Activated naive CD8-positive, alpha-beta T cell treated with anti-CD3 and anti-CD28 coated beads, Interleukin-2, amount 10 ng/mL, durations not matched to agents 7 days and 5 days (primary cell): ENCODE results near the gene OSGEP. TPM values are rescaled to one million over a fixed set of nuclear protein-coding genes. Genes with fewer than 3 reads are reported as not detected.

Experiments
- ATAC-seq: fragments of 150-1000 bp; cut with Tn5 transposase; one replicate; pipeline ENCODE4 v1.10.0; 2021; ENCODE audit warnings: low read depth, moderate library complexity
- POLR2A ChIA-PET: fragments of 350-600 bp; sonication (Branson Sonifier 250); formaldehyde crosslinking; loops from one replicate; lab custom pipeline; 2021; ENCODE audit warnings: antibody characterized with exemption; lab: Charles Lee
- DNase-seq: peaks from one replicate; pipeline ENCODE4 v3.0.0; 2021
- H3K27ac Mint-ChIP-seq: one replicate; pipeline ENCODE4 v1.8.0; 2022; ENCODE audit warnings: mild to moderate bottlenecking, mixed read lengths
- H3K27me3 Mint-ChIP-seq: one replicate; pipeline ENCODE4 v1.8.0; 2022; ENCODE audit warnings: mild to moderate bottlenecking, moderate library complexity, mixed read lengths
- H3K36me3 Mint-ChIP-seq: one replicate; pipeline ENCODE4 v1.8.0; 2021; ENCODE audit warnings: mild to moderate bottlenecking, mixed read lengths
- H3K4me1 Mint-ChIP-seq: one replicate; pipeline ENCODE4 v1.8.0; 2021; ENCODE audit warnings: mixed read lengths
- H3K4me3 Mint-ChIP-seq: one replicate; pipeline ENCODE4 v1.8.0; 2022; ENCODE audit warnings: mild to moderate bottlenecking, moderate library complexity, mixed read lengths
- H3K9me3 Mint-ChIP-seq: one replicate; pipeline ENCODE4 v1.8.0; 2021; ENCODE audit warnings: mixed read lengths
- total RNA-seq, 2 experiments: library from RNA; stranded (reverse); gene quantifications; one replicate each; pipeline ENCODE4 v1.2.3, GENCODE V29; 2021

The OSGEP gene
- total RNA-seq, 2 experiments from 2014 or later: 63.5 to 65.3 TPM

- Mint-ChIP-seq H3K27ac (no peak overlapping the region), H3K4me1 (peaks cover 12% of the 10 kb centered on the region), H3K27me3 (no peaks in the 10 kb centered on the region), H3K4me3 (no peak overlapping the region), H3K9me3 (no peaks in the 10 kb centered on the region), H3K36me3 (peaks cover 25% of the 10 kb centered on the region)
- POLR2A ChIA-PET: no interaction called here
- ATAC-seq (no peak), DNase-seq (no peak)
Observed at GRCh38 chr14:20397511-20397910, 57.1 kb downstream of the OSGEP start.

Other genes starting within 250 kb of the OSGEP start
- gene OR11H6, start 231.1 kb downstream of the OSGEP start, total RNA-seq: not detected
- gene OR11H7, start 225.8 kb downstream of the OSGEP start, total RNA-seq: not detected
- gene OR11H4, start 215.5 kb downstream of the OSGEP start, total RNA-seq: not detected
- gene TTC5, start 148.9 kb downstream of the OSGEP start, total RNA-seq: 10 to 100 TPM; 21.9 to 22.2 TPM
- gene CCNB1IP1, start 121.5 kb downstream of the OSGEP start, total RNA-seq: 10 to 100 TPM; 35.0 to 39.5 TPM
- gene PARP2, start 111.2 kb downstream of the OSGEP start, total RNA-seq: 10 to 100 TPM; 28.3 to 32.7 TPM
- 10 to 100 TPM; 57.9 to 68.3 TPM for gene TEP1, start 41.3 kb downstream of the OSGEP start, total RNA-seq
- gene KLHL33, start 18.6 kb downstream of the OSGEP start, total RNA-seq: 1 to 10 TPM; 3.4 to 3.6 TPM
- 100 to 1,000 TPM; 118 to 123 TPM for gene APEX1, start 414 bp upstream of the OSGEP start, total RNA-seq
- gene PIP4P1, start 6.6 kb upstream of the OSGEP start, total RNA-seq: 10 to 100 TPM; 42.4 to 45.8 TPM
- 100 to 1,000 TPM; 135 to 141 TPM for gene PNP, start 14.6 kb upstream of the OSGEP start, total RNA-seq
- 1 to 10 TPM in 1 of 2 experiments, under 1 TPM in 1; 0.44 to 1.2 TPM for gene RNASE10, start 50.7 kb upstream of the OSGEP start, total RNA-seq
- not detected for gene RNASE9, start 106.2 kb upstream of the OSGEP start, total RNA-seq
- not detected for gene RNASE11, start 133.2 kb upstream of the OSGEP start, total RNA-seq
- not detected for gene RNASE12, start 136.6 kb upstream of the OSGEP start, total RNA-seq
- gene OR6S1, start 186.9 kb upstream of the OSGEP start, total RNA-seq: not detected
- gene RNASE4, start 229.7 kb upstream of the OSGEP start, total RNA-seq: 1 to 10 TPM in 1 of 2 experiments, under 1 TPM in 1; 0.62 to 1.0 TPM
- 1 to 10 TPM; 1.0 to 1.5 TPM for gene ANG, start 234.0 kb upstream of the OSGEP start, total RNA-seq